GM19467 (cell line): Measurements from ENCODE around the gene DPM3.

Source experiments
- ATAC-seq: cut with Tn5 transposase; IDR thresholded peaks from one replicate; pipeline ENCODE4 v1.9.1; 2021; ENCODE audit warnings: mild to moderate bottlenecking, moderate library complexity; ENCODE audit not compliant: unreplicated experiment

The DPM3 gene

GRCh38 chr1:155103325-155103724 is 37.0 kb downstream of the DPM3 start:
- no peak for ATAC-seq

DNA sequence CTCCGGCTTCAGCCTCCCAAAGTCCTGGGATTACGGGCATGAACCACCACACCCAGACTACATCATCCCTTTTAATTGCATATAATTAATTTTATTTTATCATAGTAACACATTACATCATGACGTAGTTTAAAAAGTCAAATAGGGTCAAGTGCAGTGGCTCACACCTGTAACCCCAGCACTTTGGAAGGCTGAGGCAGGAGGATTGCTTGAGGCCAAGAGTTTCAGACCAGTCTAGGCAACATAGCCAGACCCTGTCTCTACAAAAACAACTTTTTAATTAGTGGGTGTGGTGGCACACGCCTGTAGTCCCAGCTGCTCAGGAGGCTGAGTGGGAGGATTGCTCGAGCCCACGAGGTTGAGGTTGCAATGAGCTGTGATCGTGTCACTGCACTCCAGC is 41.0 kb downstream of the DPM3 start:
- no peak for ATAC-seq

- no peak for ATAC-seq
These were observed 45.7 kb downstream of the DPM3 start for GRCh38 chr1:155094622-155094948.

DNA sequence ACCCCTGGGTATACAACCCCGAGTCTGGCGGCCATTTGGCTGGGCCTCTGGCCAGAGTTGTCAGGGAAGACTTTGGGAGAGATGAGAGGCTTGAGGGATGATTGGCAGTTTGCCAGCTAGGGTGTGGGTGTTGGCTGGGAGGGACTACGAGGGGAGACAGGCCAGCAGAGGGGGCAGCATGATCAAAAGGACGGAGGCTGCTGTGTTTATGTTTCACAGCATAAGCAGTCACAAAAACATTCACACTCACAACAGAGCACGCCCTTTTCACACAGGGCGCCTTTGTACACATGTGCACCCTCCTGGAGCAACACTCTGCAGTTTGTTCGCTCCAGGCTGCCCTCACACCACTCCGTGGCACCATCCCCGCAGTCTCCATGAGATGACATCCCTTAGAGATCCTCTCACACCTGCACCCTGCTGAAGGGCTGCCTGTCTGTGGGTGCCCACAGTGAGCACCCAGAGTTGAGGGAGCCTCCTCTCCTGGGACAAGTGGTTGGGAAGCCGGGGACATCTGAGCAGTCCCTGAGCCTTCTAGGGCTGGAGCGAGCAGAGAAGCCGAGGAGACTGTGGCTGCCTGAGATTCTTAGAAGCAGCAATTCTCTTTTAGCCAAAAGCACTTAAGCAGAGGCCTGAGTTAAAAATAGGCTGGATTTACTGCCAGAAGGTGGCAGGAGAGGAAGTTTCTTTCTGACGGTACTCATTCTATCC is 46.3 kb downstream of the DPM3 start:
- ATAC-seq, result no peak

GRCh38 chr1:155092641-155093040 is 47.7 kb downstream of the DPM3 start:
- ATAC-seq, result no peak

- no peak for ATAC-seq
These were observed 48.2 kb downstream of the DPM3 start for GRCh38 chr1:155092131-155092530.

- no peak for ATAC-seq
These were observed 49.0 kb downstream of the DPM3 start for GRCh38 chr1:155091071-155092051.
